ENCODE data around the gene FGF11. TPM values are rescaled to one million over a fixed set of nuclear protein-coding genes. Genes with fewer than 3 reads are reported as not detected.

The FGF11 gene
- total and polyA plus RNA-seq, 2 of the 13 experiments (the other 11 are each of a cell fraction or from before 2014, with no cell fraction given) = 0.20 to 7.6 TPM

DNA sequence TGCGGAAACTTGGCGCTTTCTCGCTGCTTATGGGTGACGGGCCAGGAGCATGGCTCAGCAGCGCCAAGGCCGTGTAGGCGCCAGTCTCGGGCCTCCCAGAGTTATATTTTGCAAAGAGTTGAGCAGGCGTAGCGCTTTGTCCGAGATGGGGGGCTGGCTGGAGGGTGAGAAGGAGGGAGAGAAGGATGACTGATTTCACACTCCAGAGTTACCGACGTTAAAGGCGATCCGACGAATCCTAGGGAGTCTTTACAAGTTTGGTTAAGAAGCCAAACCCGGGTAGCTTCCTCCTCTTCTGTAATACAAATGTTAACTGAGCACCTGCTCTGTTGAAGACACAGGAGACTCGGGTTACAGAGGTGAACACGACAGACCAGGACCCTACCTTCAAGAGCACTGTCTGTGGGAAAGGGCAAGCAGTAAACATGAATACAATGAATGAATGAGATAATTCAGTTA lies 45.6 kb downstream of the FGF11 start (continued):
- no peak; the same call in 1 of the 2 replicates for TF ChIP-seq MYPOP (CRISPR knock-in tag; IDR thresholded peaks at IDR 0.05)
- TF ChIP-seq RCOR2 (CRISPR knock-in tag; IDR thresholded peaks at IDR 0.05) = no peak
- TF ChIP-seq ZXDC (CRISPR knock-in tag; IDR thresholded peaks at IDR 0.05) = no peak
- no peak for TF ChIP-seq ZNF367 (CRISPR knock-in tag; IDR thresholded peaks at IDR 0.05; ENCODE audit: borderline replicate concordance)
- TF ChIP-seq DNMT1 (CRISPR knock-in tag; IDR thresholded peaks at IDR 0.05) = 0 out of 2 replicates have a peak, but pooled peaks have one; percentile 25
- no peak for TF ChIP-seq ZKSCAN1 (IDR thresholded peaks at IDR 0.05; ENCODE audit: low read length)
- no peak for TF ChIP-seq ZNF775 (CRISPR knock-in tag; IDR thresholded peaks at IDR 0.05; ENCODE audit: borderline replicate concordance)
- TF ChIP-seq EP300 (IDR thresholded peaks at IDR 0.05; ENCODE audit: low read depth in 2 of 2, low read length in 2 of 2) = no peak
- no peak for TF ChIP-seq EP300 (CRISPR knock-in tag; IDR thresholded peaks at IDR 0.05; ENCODE audit: borderline replicate concordance)
- TF ChIP-seq ZNF253 (CRISPR knock-in tag; IDR thresholded peaks at IDR 0.05; ENCODE audit: borderline replicate concordance) = no peak
- no peak for TF ChIP-seq THRA (CRISPR knock-in tag; IDR thresholded peaks at IDR 0.05; ENCODE audit: borderline replicate concordance)
- TF ChIP-seq, protein P1, sequence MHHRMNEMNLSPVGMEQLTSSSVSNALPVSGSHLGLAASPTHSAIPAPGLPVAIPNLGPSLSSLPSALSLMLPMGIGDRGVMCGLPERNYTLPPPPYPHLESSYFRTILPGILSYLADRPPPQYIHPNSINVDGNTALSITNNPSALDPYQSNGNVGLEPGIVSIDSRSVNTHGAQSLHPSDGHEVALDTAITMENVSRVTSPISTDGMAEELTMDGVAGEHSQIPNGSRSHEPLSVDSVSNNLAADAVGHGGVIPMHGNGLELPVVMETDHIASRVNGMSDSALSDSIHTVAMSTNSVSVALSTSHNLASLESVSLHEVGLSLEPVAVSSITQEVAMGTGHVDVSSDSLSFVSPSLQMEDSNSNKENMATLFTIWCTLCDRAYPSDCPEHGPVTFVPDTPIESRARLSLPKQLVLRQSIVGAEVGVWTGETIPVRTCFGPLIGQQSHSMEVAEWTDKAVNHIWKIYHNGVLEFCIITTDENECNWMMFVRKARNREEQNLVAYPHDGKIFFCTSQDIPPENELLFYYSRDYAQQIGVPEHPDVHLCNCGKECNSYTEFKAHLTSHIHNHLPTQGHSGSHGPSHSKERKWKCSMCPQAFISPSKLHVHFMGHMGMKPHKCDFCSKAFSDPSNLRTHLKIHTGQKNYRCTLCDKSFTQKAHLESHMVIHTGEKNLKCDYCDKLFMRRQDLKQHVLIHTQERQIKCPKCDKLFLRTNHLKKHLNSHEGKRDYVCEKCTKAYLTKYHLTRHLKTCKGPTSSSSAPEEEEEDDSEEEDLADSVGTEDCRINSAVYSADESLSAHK (CRISPR knock-in tag; IDR thresholded peaks at IDR 0.05; ENCODE audit: borderline replicate concordance) = no peak
- peak; percentile 66 for TF ChIP-seq TARDBP (CRISPR knock-in tag; IDR thresholded peaks at IDR 0.05)
- TF ChIP-seq ZNF652 (CRISPR knock-in tag; IDR thresholded peaks at IDR 0.05; ENCODE audit: borderline replicate concordance, low read depth) = no peak
- TF ChIP-seq KLF11 (CRISPR knock-in tag; IDR thresholded peaks at IDR 0.05) = no peak
- TF ChIP-seq ZFP1 (CRISPR knock-in tag; IDR thresholded peaks at IDR 0.05) = no peak
- TF ChIP-seq CHCHD3 (CRISPR knock-in tag; IDR thresholded peaks at IDR 0.05) = no peak
- TF ChIP-seq, protein P2, sequence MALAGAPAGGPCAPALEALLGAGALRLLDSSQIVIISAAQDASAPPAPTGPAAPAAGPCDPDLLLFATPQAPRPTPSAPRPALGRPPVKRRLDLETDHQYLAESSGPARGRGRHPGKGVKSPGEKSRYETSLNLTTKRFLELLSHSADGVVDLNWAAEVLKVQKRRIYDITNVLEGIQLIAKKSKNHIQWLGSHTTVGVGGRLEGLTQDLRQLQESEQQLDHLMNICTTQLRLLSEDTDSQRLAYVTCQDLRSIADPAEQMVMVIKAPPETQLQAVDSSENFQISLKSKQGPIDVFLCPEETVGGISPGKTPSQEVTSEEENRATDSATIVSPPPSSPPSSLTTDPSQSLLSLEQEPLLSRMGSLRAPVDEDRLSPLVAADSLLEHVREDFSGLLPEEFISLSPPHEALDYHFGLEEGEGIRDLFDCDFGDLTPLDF (CRISPR knock-in tag; IDR thresholded peaks at IDR 0.05) = no peak
- no peak for TF ChIP-seq ZNF75D (CRISPR knock-in tag; IDR thresholded peaks at IDR 0.05; ENCODE audit: borderline replicate concordance)
- no peak for TF ChIP-seq DMAP1 (CRISPR knock-in tag; IDR thresholded peaks at IDR 0.05)
- TF ChIP-seq ZSCAN25 (CRISPR knock-in tag; IDR thresholded peaks at IDR 0.05) = no peak
- TF ChIP-seq NRL (CRISPR knock-in tag; IDR thresholded peaks at IDR 0.05; ENCODE audit: borderline replicate concordance) = peak; percentile 65; the same call in 1 of the 2 replicates
- TF ChIP-seq ZNF234 (CRISPR knock-in tag; conservative IDR thresholded peaks at IDR 0.05) = no peak

All from HepG2 (cell line).